Gastrocnemius medialis (tissue), 4 donors: ENCODE results near the gene SLCO4A1.

Experiments
- CTCF ChIP-seq, 5 experiments: fragments of 450-650 bp in 3 of 5; fragments of 200-600 bp in 2 of 5; sonication (generic) in 2 of 5; IDR thresholded peaks in 4 of 5; conservative IDR thresholded peaks in 1 of 5; 1 replicate in 4 of 5; 2 replicates in 1 of 5; pipeline ENCODE4 v1.5.1; 2016 to 2019; ENCODE audit warnings: antibody characterized with exemption in 5 of 5, mild to moderate bottlenecking in 3 of 5, moderate library complexity in 3 of 5
- POLR2A ChIP-seq, 2 donors: fragments of 450-650 bp; IDR thresholded peaks; one replicate each; pipeline ENCODE4 v1.6.1; 2017; ENCODE audit warnings: antibody characterized with exemption in 2 of 2, mild to moderate bottlenecking in 2 of 2, moderate library complexity in 2 of 2

- TF ChIP-seq CTCF (IDR thresholded peaks at IDR 0.05 in 4 of 5, conservative IDR thresholded peaks at IDR 0.05 in 1 of 5) = no peak
- no peak for TF ChIP-seq POLR2A (IDR thresholded peaks at IDR 0.05)
Measured at GRCh38 chr20:62615750-62616251, 26.5 kb upstream of the SLCO4A1 start.
